ENCODE measurements around the gene SARDH. TPM values are rescaled to one million over a fixed set of nuclear protein-coding genes. Genes with fewer than 3 reads are reported as not detected.
A peak's percentile ranks its signal among the peaks of the same experiment; 100 is the strongest.

SARDH gene
- total and polyA plus RNA-seq, 8 donors = 3.9 to 13.9 (median 9.9) TPM

DNA sequence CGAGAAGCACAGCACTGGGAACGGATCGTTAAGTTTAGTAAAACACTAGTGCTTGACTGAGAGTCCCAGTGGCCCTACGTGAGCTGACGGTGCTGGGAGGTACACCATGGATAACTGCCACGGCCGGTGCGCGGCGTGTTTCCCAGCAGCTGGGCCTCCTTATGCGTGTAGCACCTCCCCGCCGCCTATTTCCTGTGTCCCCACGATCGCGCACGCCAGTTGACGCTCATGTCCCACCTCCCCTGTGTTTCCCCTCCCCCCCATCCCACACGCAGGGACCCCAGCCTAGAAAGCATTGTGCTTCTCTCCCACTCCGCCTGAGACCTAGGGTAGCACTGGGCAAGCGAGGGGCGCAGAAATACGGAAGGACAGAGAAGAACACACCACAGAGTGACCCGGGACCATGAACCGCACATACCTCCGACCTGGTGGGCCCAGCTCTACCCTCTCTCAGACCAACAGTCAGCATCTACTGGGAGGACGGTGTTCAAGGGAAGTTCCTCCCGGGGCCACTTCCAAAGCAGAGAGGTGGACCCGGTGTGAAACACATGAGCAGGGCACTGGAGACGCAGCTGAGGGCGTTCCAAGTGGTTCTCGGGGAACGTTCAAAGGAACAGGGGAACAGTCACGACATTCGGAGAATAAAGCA lies 56.4 kb downstream of the SARDH start:
- H3K9me3 ChIP-seq = no peaks in the 10 kb centered on the region
- intact Hi-C loops (cut with DNase I) = no loop called here
- H3K36me3 ChIP-seq = no peaks in the 10 kb centered on the region
- H3K4me3 ChIP-seq = no peak overlapping the region
- no peak overlapping the region for H3K27ac ChIP-seq
- TF ChIP-seq, protein P1, sequence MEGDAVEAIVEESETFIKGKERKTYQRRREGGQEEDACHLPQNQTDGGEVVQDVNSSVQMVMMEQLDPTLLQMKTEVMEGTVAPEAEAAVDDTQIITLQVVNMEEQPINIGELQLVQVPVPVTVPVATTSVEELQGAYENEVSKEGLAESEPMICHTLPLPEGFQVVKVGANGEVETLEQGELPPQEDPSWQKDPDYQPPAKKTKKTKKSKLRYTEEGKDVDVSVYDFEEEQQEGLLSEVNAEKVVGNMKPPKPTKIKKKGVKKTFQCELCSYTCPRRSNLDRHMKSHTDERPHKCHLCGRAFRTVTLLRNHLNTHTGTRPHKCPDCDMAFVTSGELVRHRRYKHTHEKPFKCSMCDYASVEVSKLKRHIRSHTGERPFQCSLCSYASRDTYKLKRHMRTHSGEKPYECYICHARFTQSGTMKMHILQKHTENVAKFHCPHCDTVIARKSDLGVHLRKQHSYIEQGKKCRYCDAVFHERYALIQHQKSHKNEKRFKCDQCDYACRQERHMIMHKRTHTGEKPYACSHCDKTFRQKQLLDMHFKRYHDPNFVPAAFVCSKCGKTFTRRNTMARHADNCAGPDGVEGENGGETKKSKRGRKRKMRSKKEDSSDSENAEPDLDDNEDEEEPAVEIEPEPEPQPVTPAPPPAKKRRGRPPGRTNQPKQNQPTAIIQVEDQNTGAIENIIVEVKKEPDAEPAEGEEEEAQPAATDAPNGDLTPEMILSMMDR (IDR thresholded peaks at IDR 0.05) = no peak
- ATAC-seq (no peak), DNase-seq (peak in 1 of 4 donors; percentile 71)
- H3K27me3 ChIP-seq = no peaks in the 10 kb centered on the region
- H3K4me1 ChIP-seq = peaks cover 10 to 25% of the 10 kb centered on the region in 2 donors

DNA sequence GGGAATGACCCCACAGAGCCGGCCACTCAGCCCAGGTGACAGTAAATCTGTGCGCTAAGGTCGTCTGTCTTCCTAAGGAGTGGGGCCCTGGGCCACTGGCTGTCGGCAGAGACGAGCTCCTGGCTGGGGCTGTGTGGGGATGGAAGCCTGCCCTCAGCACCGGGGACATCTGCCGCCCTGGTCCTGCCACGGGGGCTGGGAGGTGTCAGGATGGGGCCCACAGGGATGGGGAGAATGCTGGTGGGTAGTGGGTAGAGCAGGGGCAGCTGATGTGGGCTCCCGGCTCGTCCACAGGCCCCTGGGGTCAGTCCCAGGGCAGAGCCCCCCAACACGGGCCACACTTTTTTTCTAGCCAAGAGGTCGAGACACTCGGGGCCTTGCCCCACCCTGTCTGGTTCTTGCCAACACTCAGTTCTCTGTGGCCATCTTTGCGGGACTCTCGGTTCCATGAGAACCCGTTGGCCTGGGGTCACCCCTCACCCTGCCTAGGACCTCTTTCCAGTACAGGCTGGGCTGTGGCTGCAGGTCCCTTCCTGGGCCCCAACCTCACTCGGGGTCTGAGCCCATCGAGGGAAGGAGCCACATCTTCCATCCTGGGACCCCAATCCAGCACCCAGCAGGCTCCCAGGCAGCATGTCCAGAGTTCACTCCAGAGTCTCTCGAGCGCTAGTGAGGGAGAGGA lies 57.0 kb downstream of the SARDH start:
- TF ChIP-seq, protein P1 (IDR thresholded peaks at IDR 0.05) = no peak
- H3K36me3 ChIP-seq = no peaks in the 10 kb centered on the region
- H3K9me3 ChIP-seq = no peaks in the 10 kb centered on the region

DNA sequence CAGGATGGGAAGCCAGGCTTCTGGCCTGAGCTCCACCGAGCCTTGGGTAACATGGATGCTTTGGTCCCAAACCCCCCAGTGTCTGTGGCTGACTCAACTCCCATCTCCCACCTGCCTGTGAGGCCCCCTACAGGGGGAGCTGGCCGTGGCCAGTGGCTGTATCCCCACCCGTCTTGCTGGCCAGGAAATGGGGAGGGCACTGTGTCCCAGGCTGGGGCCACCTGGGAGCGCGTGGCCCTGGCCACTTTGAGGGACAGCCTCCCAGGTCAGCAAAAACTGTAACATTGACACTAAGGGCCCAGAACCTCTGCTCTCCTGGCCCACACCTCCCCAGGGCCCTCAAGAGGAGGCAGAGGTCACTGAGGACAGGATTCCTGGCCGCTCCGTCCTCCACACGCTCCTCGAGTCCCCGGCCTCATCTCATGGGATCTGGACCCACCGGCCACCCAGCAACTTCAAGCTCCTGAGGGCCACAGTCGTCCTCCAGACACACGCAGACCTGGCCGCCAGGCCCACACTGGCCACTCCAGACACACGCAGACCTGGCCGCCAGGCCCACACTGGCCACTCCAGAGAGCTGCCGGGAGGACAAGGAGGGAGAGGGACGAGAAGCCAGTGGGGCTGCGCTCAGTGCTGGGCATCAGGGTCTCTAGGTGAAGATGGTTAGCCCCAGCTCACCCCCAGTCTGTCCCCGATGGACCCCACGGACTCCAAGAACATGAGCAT lies 57.7 kb downstream of the SARDH start:
- DNase-seq = peak in 1 of 4 donors; percentile 62
- TF ChIP-seq, protein P1 (IDR thresholded peaks at IDR 0.05) = no peak
- H3K27ac ChIP-seq = no peak overlapping the region
- H3K9me3 ChIP-seq = no peaks in the 10 kb centered on the region
- no peak for ATAC-seq
- H3K27me3 ChIP-seq = no peaks in the 10 kb centered on the region
- intact Hi-C loops (cut with DNase I) = no loop called here
- H3K4me1 ChIP-seq = peaks cover 10 to 25% of the 10 kb centered on the region in 2 donors
- no peaks in the 10 kb centered on the region for H3K36me3 ChIP-seq
- H3K4me3 ChIP-seq = no peak overlapping the region

More for the DNA sequence above, 57.0 kb downstream of the SARDH start:
- intact Hi-C loops (cut with DNase I) = no loop called here
- Histone ChIP-seq H3K4me1 (peaks cover 10 to 25% of the 10 kb centered on the region in 2 donors), H3K27me3 (no peaks in the 10 kb centered on the region), H3K27ac (no peak overlapping the region), H3K4me3 (no peak overlapping the region)
- peak in 1 of 4 donors; percentile 63 for DNase-seq
- no peak for ATAC-seq

DNA sequence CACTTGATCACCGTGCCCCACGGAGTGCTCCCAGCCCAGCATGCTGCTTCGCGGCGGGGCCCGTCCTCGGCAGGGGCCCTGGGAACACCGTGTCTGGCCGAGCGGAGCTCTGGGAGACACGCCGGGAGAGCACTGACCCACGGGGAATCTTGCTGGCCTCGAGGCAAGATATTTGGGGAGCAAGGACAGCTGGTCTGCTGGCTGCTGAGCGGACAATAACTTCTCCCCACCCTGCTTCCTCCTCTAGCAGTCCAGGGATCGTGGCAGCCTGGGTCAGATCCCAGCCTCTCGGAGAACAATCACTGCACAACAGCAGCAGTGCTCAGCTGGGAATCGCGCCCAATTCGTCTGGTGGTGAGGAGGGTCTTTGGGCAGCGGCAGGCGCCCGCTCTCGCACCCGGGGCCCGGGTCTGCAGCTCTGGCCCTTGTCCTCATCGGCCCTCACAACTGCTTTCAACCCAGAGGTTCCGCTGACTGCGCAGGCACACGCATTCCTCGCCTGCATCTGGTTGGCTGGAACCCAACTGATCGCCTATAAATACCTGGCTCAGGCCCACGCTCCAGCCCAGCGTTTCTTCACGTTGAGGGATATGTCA lies 58.6 kb downstream of the SARDH start:
- no peaks in the 10 kb centered on the region for H3K36me3 ChIP-seq
- peaks cover 10 to 22% of the 10 kb centered on the region in 2 donors for H3K4me1 ChIP-seq
- no peaks in the 10 kb centered on the region for H3K9me3 ChIP-seq
- H3K27ac ChIP-seq = no peak overlapping the region
- H3K27me3 ChIP-seq = no peaks in the 10 kb centered on the region
- intact Hi-C loops (cut with DNase I) = no loop called here
- DNase-seq = peak in 2 of 4 donors; percentile 56 to 71
- TF ChIP-seq, protein P1 (IDR thresholded peaks at IDR 0.05) = no peak
- H3K4me3 ChIP-seq = no peak overlapping the region
- no peak for ATAC-seq
